Spleen (tissue), 11 donors: ENCODE data around the gene LCN6. TPM values are rescaled to one million over a fixed set of nuclear protein-coding genes. Genes with fewer than 3 reads are reported as not detected.

Experiments
- DNase-seq: peaks from one replicate; pipeline ENCODE4 v3.0.0-alpha.2; 2020
- H3K27ac ChIP-seq, 8 donors: fragments of 200-600 bp; sonication (generic) in 7 of 8; 1 replicate in 4 of 8; 2 replicates in 4 of 8; pipeline versions ENCODE4 v1.5.0 to v1.8.0; 2016 to 2021; ENCODE audit warnings: inconsistent platforms in 4 of 8, mild to moderate bottlenecking in 4 of 8, moderate library complexity in 1 of 8
- H3K27me3 ChIP-seq, 7 donors: fragments of 200-600 bp; sonication (generic) in 6 of 7; replicated peaks in 1 of 7; 1 replicate in 4 of 7; 2 replicates in 3 of 7; pipeline versions ENCODE4 v1.5.0 to v1.8.0; 2016 to 2021; ENCODE audit warnings: inconsistent platforms in 3 of 7, mild to moderate bottlenecking in 1 of 7
- H3K36me3 ChIP-seq, 6 donors: fragments of 200-600 bp; sonication (generic) in 5 of 6; 1 replicate in 4 of 6; 2 replicates in 2 of 6; pipeline versions ENCODE4 v1.5.0 to v1.8.0; 2016 to 2021; ENCODE audit warnings: inconsistent platforms in 2 of 6
- H3K4me1 ChIP-seq, 6 donors: fragments of 200-600 bp; sonication (generic) in 5 of 6; 1 replicate in 3 of 6; 2 replicates in 3 of 6; pipeline versions ENCODE4 v1.5.0 to v1.8.0; 2016 to 2021; ENCODE audit warnings: inconsistent platforms in 3 of 6
- H3K4me3 ChIP-seq, 8 donors: fragments of 200-600 bp; sonication (generic) in 7 of 8; 1 replicate in 4 of 8; 2 replicates in 4 of 8; pipeline versions ENCODE4 v1.5.0 to v1.8.0; 2016 to 2021; ENCODE audit warnings: inconsistent platforms in 4 of 8, mild to moderate bottlenecking in 4 of 8, moderate library complexity in 2 of 8
- H3K9me3 ChIP-seq, 8 donors: fragments of 200-600 bp; sonication (generic) in 7 of 8; 1 replicate in 4 of 8; 2 replicates in 4 of 8; pipeline versions ENCODE4 v1.5.0 to v1.8.0; 2016 to 2021; ENCODE audit warnings: inconsistent platforms in 4 of 8
- POLR2A ChIP-seq, 3 donors: fragments of 450-650 bp; IDR thresholded peaks; one replicate each; pipeline ENCODE4 v1.5.1; 2017; ENCODE audit warnings: antibody characterized with exemption in 3 of 3, mild to moderate bottlenecking in 1 of 3
- POLR2AphosphoS5 ChIP-seq, 3 donors: sonication (generic); formaldehyde crosslinking; IDR thresholded peaks; one replicate each; pipeline ENCODE4 v1.5.1; 2017; ENCODE audit warnings: antibody characterized with exemption in 3 of 3
- WGBS, 5 donors: extraction: QIAGEN DNeasy Blood & Tissue Kit in 3 of 5; methylation state at CpG; one replicate each; pipeline versions ENCODE4 v1.1.5 to v1.1.7; 2013 to 2018; 5-methylcytosine and 5-hydroxymethylcytosine counted together
- intact Hi-C: fragments of 100-400 bp; cut with DNase I; formaldehyde crosslinking; loops from one replicate; pipeline ENCODE4 v1.15.0; 2023; ENCODE audit warnings: low total_unique reads
- polyA plus RNA-seq, 3 donors: library from polyadenylated mRNA; stranded (reverse); fragments of 200-250 nt; gene quantifications; one replicate each; pipeline ENCODE4 v1.2.1, GENCODE V29; 2013
- total RNA-seq, 7 donors: library from RNA; depleted of rRNA in 3 of 7; stranded (reverse); fragments of >200 nt in 3 of 7; fragmentation: NEBNext Ultra II Directional in 4 of 7; extraction: Animal tissue kit (Norgen Biotek cat#: 25700) in 4 of 7; gene quantifications; one replicate each; pipeline versions ENCODE4 v1.1.0 to v1.2.1, GENCODE V29; 2016 to 2021
- TF ChIP-seq, protein P1 (sequence below), 11 experiments: fragments of 200-600 bp in 7 of 11; fragments of 450-650 bp in 4 of 11; sonication (generic) in 4 of 11; IDR thresholded peaks in 8 of 11; conservative IDR thresholded peaks in 3 of 11; 1 replicate in 7 of 11; 2 replicates in 4 of 11; pipeline versions ENCODE4 v1.4.0 to v1.8.0; 2016 to 2021; ENCODE audit warnings: antibody characterized with exemption in 11 of 11, inconsistent platforms in 4 of 11, mild to moderate bottlenecking in 1 of 11
- donor health status: healthy with polysubstance abuse.
- donor health status: DM: no; HTN: no; CAD: no; lungs with moderate emphysema.
- donor health status: DM: no; HTN: no; CAD: no.
- donor health status: Bipolar disorder and iron deficiency.
- donor health status: healthy.
- donor health status: DM: no; HTN: no; CAD: no.
- donor health status: DM: yes; HTN: yes; CAD: no.

Gene LCN6
- total and polyA plus RNA-seq, 10 donors, result 1.2 to 18.9 (median 4.4) TPM

DNA sequence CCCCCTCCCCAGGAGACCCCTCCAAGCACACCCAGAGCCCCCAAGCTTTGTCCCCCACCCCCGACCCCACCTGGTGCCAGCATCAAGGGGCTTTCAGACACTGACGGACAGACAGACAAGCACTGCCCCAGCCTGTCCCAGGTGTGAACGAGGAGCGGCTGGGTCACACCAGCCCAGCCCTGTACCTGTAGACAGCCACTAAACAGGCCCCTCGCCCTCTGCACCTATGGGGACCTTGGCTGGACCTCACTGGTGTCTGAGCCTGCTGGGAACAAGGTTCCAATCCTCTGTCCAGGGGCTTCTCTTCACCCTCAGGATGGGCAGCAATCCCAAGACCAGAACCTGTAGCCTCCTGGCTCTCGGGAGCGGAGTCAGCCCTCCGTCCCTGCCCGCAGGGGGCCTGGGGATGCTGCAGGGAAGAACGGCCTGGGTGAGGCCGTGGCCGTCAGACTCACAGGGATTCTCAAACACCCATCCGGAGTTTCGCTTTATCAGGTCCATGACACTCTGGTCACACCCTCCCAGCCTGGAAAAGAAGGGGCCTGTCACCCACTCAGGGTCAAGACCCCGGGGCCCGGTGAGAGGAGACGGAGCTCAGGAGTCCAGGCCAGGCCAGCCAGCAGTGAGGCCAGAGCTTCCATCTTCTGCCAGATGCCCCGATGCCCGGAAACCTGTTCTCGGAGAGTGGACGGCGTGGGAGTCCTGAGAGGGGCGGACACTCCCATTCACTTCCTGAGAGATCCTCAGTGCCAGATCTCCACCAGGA is 2.8 kb downstream of the LCN6 start:
- 71 to 87% (median 77%) methylated on average over 13 to 23 of the region's 23 CpGs for WGBS, 5 donors
- peak overlapping the region in 3 of 8 donors; percentile 1 to 28 (median 25) for H3K27ac ChIP-seq
- intact Hi-C loops, result no loop called here

DNA sequence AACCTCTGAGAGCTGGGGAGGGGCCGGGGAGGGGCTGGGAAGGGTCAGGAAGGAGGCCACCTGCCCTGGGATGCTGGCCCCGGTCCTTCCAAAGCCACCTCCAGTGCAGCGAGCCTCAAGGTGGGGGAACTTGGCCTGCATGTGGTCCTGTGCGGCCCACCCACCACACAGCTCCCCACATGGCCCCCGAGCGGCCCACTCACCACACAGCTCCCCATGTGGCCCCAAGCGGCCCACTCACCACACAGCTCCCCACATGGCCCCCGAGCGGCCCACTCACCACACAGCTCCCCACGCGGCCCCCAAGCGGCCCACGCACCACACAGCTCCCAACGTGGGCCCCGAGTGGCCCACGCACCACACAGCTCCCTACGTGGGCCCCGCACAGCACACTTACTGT is 3.6 kb downstream of the LCN6 start:
- no peak for DNase-seq
- Histone ChIP-seq H3K36me3 (peaks cover 0 to 3% (median 0%) of the 10 kb centered on the region in 6 donors), H3K4me1 (peaks cover 22 to 81% (median 44%) of the 10 kb centered on the region in 6 donors), H3K9me3 (no peaks in the 10 kb centered on the region), H3K27ac (no peak overlapping the region), H3K4me3 (no peak overlapping the region), H3K27me3 (peaks cover 0 to 53% (median 27%) of the 10 kb centered on the region in 7 donors)
- intact Hi-C loops, result no loop called here
- WGBS, 5 donors, result 75 to 87% (median 86%) methylated on average over 10 to 18 of the region's 18 CpGs; no CpG with 5 or more reads in 1 of the 5 donors
- TF ChIP-seq, protein P1, sequence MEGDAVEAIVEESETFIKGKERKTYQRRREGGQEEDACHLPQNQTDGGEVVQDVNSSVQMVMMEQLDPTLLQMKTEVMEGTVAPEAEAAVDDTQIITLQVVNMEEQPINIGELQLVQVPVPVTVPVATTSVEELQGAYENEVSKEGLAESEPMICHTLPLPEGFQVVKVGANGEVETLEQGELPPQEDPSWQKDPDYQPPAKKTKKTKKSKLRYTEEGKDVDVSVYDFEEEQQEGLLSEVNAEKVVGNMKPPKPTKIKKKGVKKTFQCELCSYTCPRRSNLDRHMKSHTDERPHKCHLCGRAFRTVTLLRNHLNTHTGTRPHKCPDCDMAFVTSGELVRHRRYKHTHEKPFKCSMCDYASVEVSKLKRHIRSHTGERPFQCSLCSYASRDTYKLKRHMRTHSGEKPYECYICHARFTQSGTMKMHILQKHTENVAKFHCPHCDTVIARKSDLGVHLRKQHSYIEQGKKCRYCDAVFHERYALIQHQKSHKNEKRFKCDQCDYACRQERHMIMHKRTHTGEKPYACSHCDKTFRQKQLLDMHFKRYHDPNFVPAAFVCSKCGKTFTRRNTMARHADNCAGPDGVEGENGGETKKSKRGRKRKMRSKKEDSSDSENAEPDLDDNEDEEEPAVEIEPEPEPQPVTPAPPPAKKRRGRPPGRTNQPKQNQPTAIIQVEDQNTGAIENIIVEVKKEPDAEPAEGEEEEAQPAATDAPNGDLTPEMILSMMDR (IDR thresholded peaks at IDR 0.05 in 8 of 11, conservative IDR thresholded peaks at IDR 0.05 in 3 of 11), result no peak
- TF ChIP-seq POLR2AphosphoS5 (IDR thresholded peaks at IDR 0.05), result no peak

More for the DNA sequence above, 2.8 kb downstream of the LCN6 start:
- Histone ChIP-seq H3K4me3 (peak overlapping the region in 3 of 8 donors; percentile 12 to 33 (median 23)), H3K36me3 (no peaks in the 10 kb centered on the region), H3K9me3 (no peaks in the 10 kb centered on the region), H3K27me3 (peaks cover 0 to 45% (median 27%) of the 10 kb centered on the region in 7 donors), H3K4me1 (peaks cover 23 to 82% (median 46%) of the 10 kb centered on the region in 6 donors)
- TF ChIP-seq, protein P1 (IDR thresholded peaks at IDR 0.05 in 8 of 11, conservative IDR thresholded peaks at IDR 0.05 in 3 of 11), result no peak
- TF ChIP-seq POLR2AphosphoS5 (IDR thresholded peaks at IDR 0.05), result peak in 2 of 3 donors; percentile 23 to 51
- no peak for DNase-seq

DNA sequence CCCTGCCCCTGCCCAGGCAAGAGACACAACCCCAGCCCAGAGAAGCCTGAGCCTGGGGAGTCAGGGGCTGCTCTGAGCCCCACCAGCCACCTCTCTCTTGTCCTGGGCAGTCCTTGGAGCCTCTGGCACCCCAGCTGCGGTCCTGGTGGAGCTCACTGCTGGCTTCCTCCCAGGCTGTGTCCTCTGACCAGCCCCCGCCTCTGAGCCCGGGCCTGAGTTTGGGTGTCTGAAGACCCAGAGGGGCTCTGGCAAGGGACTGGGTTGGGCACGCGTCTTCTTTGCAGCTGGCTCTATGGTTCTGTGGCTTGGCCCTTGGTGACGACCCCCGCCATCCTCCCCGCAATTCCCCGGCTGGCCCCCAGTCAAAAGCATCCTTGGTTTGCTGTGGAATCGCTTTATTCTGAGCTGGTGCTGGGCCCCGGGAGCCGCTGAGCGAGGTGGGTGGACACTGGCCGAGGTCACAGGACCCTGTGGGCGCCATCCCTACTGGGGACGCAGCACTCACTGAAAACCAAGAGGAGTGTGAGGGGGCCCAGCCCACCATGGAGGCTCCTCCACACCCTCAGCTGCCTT is 4.6 kb downstream of the LCN6 start:
- intact Hi-C loops, result no loop called here

More for the DNA sequence above, 4.6 kb downstream of the LCN6 start:
- H3K27ac ChIP-seq, result peak overlapping the region in 1 of 8 donors; percentile 91
- TF ChIP-seq, protein P1 (IDR thresholded peaks at IDR 0.05 in 8 of 11, conservative IDR thresholded peaks at IDR 0.05 in 3 of 11), result no peak
- no peak for TF ChIP-seq POLR2AphosphoS5 (IDR thresholded peaks at IDR 0.05)
- no peak for TF ChIP-seq POLR2A (IDR thresholded peaks at IDR 0.05)
- 81 to 92% (median 88%) methylated on average over 9 to 16 of the region's 16 CpGs for WGBS, 5 donors
- DNase-seq, result no peak
- H3K36me3 ChIP-seq, result peaks cover 0 to 14% (median 0%) of the 10 kb centered on the region in 6 donors
- no peak overlapping the region for H3K4me3 ChIP-seq
- peaks cover 0 to 64% (median 33%) of the 10 kb centered on the region in 7 donors for H3K27me3 ChIP-seq
- H3K9me3 ChIP-seq, result no peaks in the 10 kb centered on the region
- H3K4me1 ChIP-seq, result peaks cover 11 to 71% (median 34%) of the 10 kb centered on the region in 6 donors
